A549 (cell line): ENCODE measurements around the gene PPP2R5C. TPM values are rescaled to one million over a fixed set of nuclear protein-coding genes. Genes with fewer than 3 reads are reported as not detected.

Experiments used
- ATAC-seq, 2 experiments: fragments of 200-7000 bp in 1 of 2; fragments of >200 bp in 1 of 2; cut with Nextera tagmentation in 1 of 2; cut with Tn5 transposase in 1 of 2; 3 replicates each; pipeline versions ENCODE4 v1.8.0 to v1.9.1; 2018 to 2020; ENCODE audit warnings: mild to moderate bottlenecking in 1 of 2, moderate library complexity in 1 of 2
- CTCF ChIA-PET: fragments of 300-600 bp; sonication (Branson Sonifier 250); formaldehyde crosslinking; extraction: SDS; loops from one replicate; lab custom pipeline; 2021; ENCODE audit warnings: antibody characterized with exemption, inconsistent platforms; lab: Yijun Ruan, JAX
- POLR2A ChIA-PET: fragments of 350-600 bp; formaldehyde crosslinking; extraction: SDS; loops from one replicate; lab custom pipeline; 2021; ENCODE audit warnings: antibody characterized with exemption, inconsistent platforms; lab: Yijun Ruan, JAX
- DNase-seq, 2 experiments: peaks; one replicate each; pipeline versions ENCODE4 v3.0.0 to v3.0.0-alpha.2; 2011 to 2016; ENCODE audit warnings: low read depth in 1 of 2, low spot score in 1 of 2
- FAIRE-seq: peaks from 2 replicates; lab custom pipeline; 2011; peaks lifted over from hg19 to GRCh38; lab: Jason Lieb, UNC
- H3K27ac ChIP-seq, 2 experiments: fragments of >200 bp; sonication (Bioruptor Twin); formaldehyde crosslinking; 3 replicates each; pipeline ENCODE4 v1.5.1; 2016 to 2017
- H3K4me1 ChIP-seq: fragments of >200 bp; sonication (Bioruptor Twin); formaldehyde crosslinking; 3 replicates; pipeline ENCODE4 v1.6.1; 2016
- H3K4me2 ChIP-seq: fragments of >200 bp; sonication (Bioruptor Twin); formaldehyde crosslinking; 3 replicates; pipeline ENCODE4 v1.6.1; 2016
- H3K4me3 ChIP-seq: fragments of >200 bp; sonication (Bioruptor Twin); formaldehyde crosslinking; 3 replicates; pipeline ENCODE4 v1.5.1; 2016
- H3K9me3 ChIP-seq: fragments of >200 bp; sonication (Bioruptor Twin); formaldehyde crosslinking; 3 replicates; pipeline ENCODE4 v1.6.1; 2016
- ATOH8 ChIP-seq: fragments of 250-450 bp; sonication (Bioruptor Pico); IDR thresholded peaks from 2 replicates; pipeline ENCODE4 v1.5.0; 2020; ENCODE audit warnings: low read depth, mild to moderate bottlenecking, moderate library complexity
- BCL3 ChIP-seq: fragments of >200 bp; sonication (Bioruptor Twin); formaldehyde crosslinking; IDR thresholded peaks from 3 replicates; pipeline ENCODE4 v1.6.1; 2016
- BHLHE40 ChIP-seq: IDR thresholded peaks from 2 replicates; pipeline ENCODE4 v1.6.1; 2012; ENCODE audit warnings: low read depth, low read length, inconsistent platforms
- CHD2 ChIP-seq: fragments of 150-350 bp; IDR thresholded peaks from 2 replicates; pipeline ENCODE4 v1.6.1; 2014; ENCODE audit warnings: low read length; ENCODE audit not compliant: partially characterized antibody
- CTCF ChIP-seq: fragments of >200 bp; sonication (Bioruptor Twin); formaldehyde crosslinking; IDR thresholded peaks from 3 replicates; pipeline ENCODE4 v1.5.1; 2016
- E2F6 ChIP-seq: IDR thresholded peaks from 2 replicates; pipeline ENCODE4 v1.6.1; 2012; ENCODE audit warnings: low read depth, borderline replicate concordance
- ELK1 ChIP-seq: fragments of 150-350 bp; IDR thresholded peaks from 2 replicates; pipeline ENCODE4 v1.6.1; 2014; ENCODE audit warnings: low read depth, mild to moderate bottlenecking, low read length
- FOSL2 ChIP-seq, 2 experiments: fragments of 450-650 bp in 1 of 2; fragments of >200 bp in 1 of 2; sonication (Bioruptor Twin) in 1 of 2; formaldehyde crosslinking; IDR thresholded peaks; 2 replicates each; pipeline versions ENCODE4 v1.5.0 to v1.6.1; 2016 to 2020; ENCODE audit warnings: mild to moderate bottlenecking in 1 of 2, moderate library complexity in 1 of 2
- GATA3 ChIP-seq: IDR thresholded peaks from 2 replicates; pipeline ENCODE4 v1.6.1; 2012; ENCODE audit warnings: borderline replicate concordance
- HEYL ChIP-seq: fragments of 250-450 bp; sonication (Bioruptor Pico); IDR thresholded peaks from 2 replicates; pipeline ENCODE4 v1.8.0; 2021; ENCODE audit warnings: mild to moderate bottlenecking, moderate library complexity
- HOXA7 ChIP-seq: fragments of 250-450 bp; sonication (Bioruptor Pico); IDR thresholded peaks from 2 replicates; pipeline ENCODE4 v1.5.0; 2020; ENCODE audit warnings: mild to moderate bottlenecking, moderate library complexity
- JUN ChIP-seq, 2 experiments: fragments of >200 bp; sonication (Bioruptor Twin); formaldehyde crosslinking; IDR thresholded peaks; 2 replicates in 1 of 2; 3 replicates in 1 of 2; pipeline ENCODE4 v1.6.1; 2016 to 2017
- KDM1A ChIP-seq: fragments of 200-600 bp; sonication (generic); IDR thresholded peaks from 2 replicates; pipeline ENCODE4 v1.6.1; 2016; ENCODE audit warnings: low read depth, mild to moderate bottlenecking
- MAX ChIP-seq: IDR thresholded peaks from 2 replicates; pipeline ENCODE4 v1.6.1; 2012
- MAZ ChIP-seq: fragments of 150-350 bp; IDR thresholded peaks from 2 replicates; pipeline ENCODE4 v1.6.1; 2014; ENCODE audit warnings: antibody characterized with exemption, low read depth, low read length, borderline replicate concordance
- MYC ChIP-seq: IDR thresholded peaks from 2 replicates; pipeline ENCODE4 v1.6.1; 2012; ENCODE audit warnings: mild to moderate bottlenecking, inconsistent platforms, low read length, improper control_type of control experiment, borderline replicate concordance
- NR3C1 ChIP-seq: fragments of >200 bp; sonication (Bioruptor Twin); formaldehyde crosslinking; IDR thresholded peaks from 3 replicates; pipeline ENCODE4 v1.6.1; 2017
- POLR2A ChIP-seq: IDR thresholded peaks from 2 replicates; pipeline ENCODE4 v1.6.1; 2012; ENCODE audit warnings: mild to moderate bottlenecking, low read length
- POLR2AphosphoS2 ChIP-seq: conservative IDR thresholded peaks from 2 replicates; pipeline ENCODE4 v1.6.1; 2012; ENCODE audit warnings: low read length, improper control_type of control experiment, inconsistent platforms
- RAD21 ChIP-seq, 2 experiments: fragments of >200 bp in 1 of 2; sonication (Bioruptor Twin) in 1 of 2; formaldehyde crosslinking in 1 of 2; IDR thresholded peaks in 1 of 2; conservative IDR thresholded peaks in 1 of 2; 2 replicates in 1 of 2; 3 replicates in 1 of 2; pipeline ENCODE4 v1.6.1; 2012 to 2018; ENCODE audit warnings: inconsistent platforms in 1 of 2
- RARB ChIP-seq: fragments of 250-450 bp; sonication (Bioruptor Pico); IDR thresholded peaks from 2 replicates; pipeline ENCODE4 v1.8.0; 2021; ENCODE audit warnings: mild to moderate bottlenecking, moderate library complexity
- RFX5 ChIP-seq: fragments of 450-650 bp; IDR thresholded peaks from 2 replicates; pipeline ENCODE4 v1.7.1; 2014; ENCODE audit warnings: antibody characterized with exemption, mild to moderate bottlenecking, moderate library complexity
- SREBF2 ChIP-seq: fragments of 450-650 bp; IDR thresholded peaks from 2 replicates; pipeline ENCODE4 v1.6.1; 2014; ENCODE audit warnings: mild to moderate bottlenecking, moderate library complexity
- TFCP2L1 ChIP-seq: fragments of 250-450 bp; sonication (Bioruptor Pico); IDR thresholded peaks from 2 replicates; pipeline ENCODE4 v1.5.0; 2021; ENCODE audit warnings: mild to moderate bottlenecking
- USF2 ChIP-seq: fragments of 450-650 bp; IDR thresholded peaks from 2 replicates; pipeline ENCODE4 v1.6.1; 2014; ENCODE audit warnings: antibody characterized with exemption
- ZFP36 ChIP-seq: fragments of 450-650 bp; IDR thresholded peaks from 2 replicates; pipeline ENCODE4 v1.6.1; 2014; ENCODE audit warnings: borderline replicate concordance; ENCODE audit not compliant: partially characterized antibody
- ZNF302 ChIP-seq: fragments of 250-450 bp; sonication (Bioruptor Pico); IDR thresholded peaks from 2 replicates; pipeline ENCODE4 v1.9.0; 2021; ENCODE audit warnings: inconsistent platforms, mild to moderate bottlenecking, moderate library complexity
- WGBS: methylation state at CpG from one replicate; pipeline ENCODE4 v1.1.6; 2017; ENCODE audit errors: missing lambda C conversion rate; 5-methylcytosine and 5-hydroxymethylcytosine counted together
- polyA plus RNA-seq, 4 experiments: library from polyadenylated mRNA; depleted of rRNA in 3 of 4; stranded (reverse); fragments of >200 nt; fragmentation: RNase III in 1 of 4; extraction: RNeasy Plus Mini Kit Qiagen cat#74134 plus additional on column Dnase treatment in 1 of 4; gene quantifications; 2 replicates in 3 of 4; 3 replicates in 1 of 4; pipeline ENCODE4 v1.2.3, GENCODE V29; 2011 to 2017

The PPP2R5C gene
- polyA plus RNA-seq, 2 of the 4 experiments (the other 2 are of a cell fraction): 74.8 to 150 TPM

- no peak for DNase-seq
- Histone ChIP-seq H3K4me2 (no peak overlapping the region), H3K4me3 (no peak overlapping the region), H3K27ac (no peak overlapping the region), H3K9me3 (no peaks in the 10 kb centered on the region), H3K4me1 (peaks cover 16% of the 10 kb centered on the region)
- CTCF ChIA-PET: interaction anchor here (1.1 kb wide), 1 partner anchor 52 kb away, joined by 4 read pairs; no protein-coding TSS in a partner anchor
- 89% methylated on average over 11 of the region's 11 CpGs for WGBS
- no peak; a peak in 1 of 6 replicates for ATAC-seq
- no peak for FAIRE-seq
- POLR2A ChIA-PET: no interaction called here
- no peak for TF ChIP-seq MAX
- no peak for TF ChIP-seq RARB
- no peak for TF ChIP-seq FOSL2 (IDR thresholded peaks at IDR 0.05)
- no peak for TF ChIP-seq FOSL2 (CRISPR knock-in tag; IDR thresholded peaks at IDR 0.05)
- no peak for TF ChIP-seq BCL3
- no peak for TF ChIP-seq ELK1
- no peak for TF ChIP-seq RFX5
- TF ChIP-seq TFCP2L1: no peak
- no peak for TF ChIP-seq BHLHE40
- no peak for TF ChIP-seq MAZ
- TF ChIP-seq NR3C1: no peak
- no peak for TF ChIP-seq USF2
- no peak for TF ChIP-seq CTCF
- no peak for TF ChIP-seq POLR2AphosphoS2
- no peak for TF ChIP-seq CHD2
- no peak for TF ChIP-seq E2F6
These were observed 74.1 kb downstream of the PPP2R5C start for GRCh38 chr14:101835566-101835965.

- FAIRE-seq (no peak), ATAC-seq (no peak), DNase-seq (no peak)
- Histone ChIP-seq H3K4me3 (no peak overlapping the region), H3K9me3 (no peaks in the 10 kb centered on the region), H3K4me2 (no peak overlapping the region), H3K4me1 (peaks cover 16% of the 10 kb centered on the region), H3K27ac (no peak overlapping the region)
- whole genome bisulfite sequencing: 79% methylated on average over 8 of the region's 8 CpGs
- ChIA-PET POLR2A (interaction anchor here (0.6 kb wide), 1 partner anchor 1792 kb away, joined by 4 read pairs; no protein-coding TSS in a partner anchor), CTCF (interaction anchor here (1.0 kb wide), 1 partner anchor 65 kb away, joined by 4 read pairs; no protein-coding TSS in a partner anchor)
- TF ChIP-seq JUN (IDR thresholded peaks at IDR 0.05) (no peak), HOXA7 (no peak), ATOH8 (CRISPR knock-in tag) (no peak), ZNF302 (no peak), HEYL (no peak), RAD21 (conservative IDR thresholded peaks at IDR 0.05 in 1 of 2, IDR thresholded peaks at IDR 0.05 in 1 of 2) (no peak), RARB (no peak), POLR2A (no peak), NR3C1 (no peak), KDM1A (no peak), GATA3 (no peak), MYC (no peak), SREBF2 (no peak), ZFP36 (no peak), CHD2 (no peak)
These were observed 74.6 kb downstream of the PPP2R5C start for GRCh38 chr14:101836135-101836534.
